ENCODE results near the gene PGBD5.

The PGBD5 gene

DNA sequence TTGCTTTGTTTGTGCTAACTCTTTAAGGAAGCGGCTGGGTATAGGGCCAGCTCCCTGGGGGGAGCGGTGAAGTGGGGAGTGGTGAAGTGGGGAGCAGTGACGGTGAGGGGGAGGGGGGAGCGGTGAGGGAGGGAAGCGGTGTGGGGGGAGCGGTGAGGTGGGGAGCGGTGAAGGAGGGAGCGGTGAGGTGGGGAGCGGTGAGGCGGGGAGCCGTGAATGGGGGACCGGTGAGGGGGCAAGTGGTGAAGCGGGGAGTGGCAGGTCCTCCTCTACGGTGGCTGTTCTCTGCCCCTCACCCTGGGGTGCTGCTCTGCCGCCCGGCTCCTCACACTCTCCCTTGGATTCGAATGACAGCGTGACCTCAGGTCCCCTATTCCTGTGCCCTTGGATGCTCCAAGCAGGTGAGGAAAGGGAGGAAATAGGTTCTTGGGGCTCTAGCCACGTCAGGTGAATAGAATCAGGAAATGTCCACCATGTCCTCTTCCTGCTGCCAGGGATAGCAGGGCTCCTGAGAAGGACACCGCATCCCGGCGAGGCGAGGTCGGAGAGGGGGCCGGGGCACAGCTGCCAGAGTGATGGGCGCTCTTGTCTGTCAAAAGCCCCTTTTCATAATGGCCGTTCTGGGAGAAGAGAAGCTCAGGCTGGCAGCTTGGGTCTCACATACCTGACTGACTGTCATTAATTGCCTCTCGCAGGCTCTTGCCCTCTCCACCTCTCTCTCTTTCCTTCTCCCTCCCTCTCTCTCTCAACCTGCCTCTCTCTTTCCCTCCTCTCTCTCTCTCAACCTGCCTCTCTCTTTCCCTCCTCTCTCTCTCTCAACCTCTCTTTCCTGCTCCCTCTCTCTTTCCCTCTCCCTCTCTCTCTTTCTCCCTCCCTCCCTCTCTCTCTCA is 134.2 kb downstream of the PGBD5 start:
- H3K27ac ChIP-seq, result no peak overlapping the region
- TF ChIP-seq, protein P1, sequence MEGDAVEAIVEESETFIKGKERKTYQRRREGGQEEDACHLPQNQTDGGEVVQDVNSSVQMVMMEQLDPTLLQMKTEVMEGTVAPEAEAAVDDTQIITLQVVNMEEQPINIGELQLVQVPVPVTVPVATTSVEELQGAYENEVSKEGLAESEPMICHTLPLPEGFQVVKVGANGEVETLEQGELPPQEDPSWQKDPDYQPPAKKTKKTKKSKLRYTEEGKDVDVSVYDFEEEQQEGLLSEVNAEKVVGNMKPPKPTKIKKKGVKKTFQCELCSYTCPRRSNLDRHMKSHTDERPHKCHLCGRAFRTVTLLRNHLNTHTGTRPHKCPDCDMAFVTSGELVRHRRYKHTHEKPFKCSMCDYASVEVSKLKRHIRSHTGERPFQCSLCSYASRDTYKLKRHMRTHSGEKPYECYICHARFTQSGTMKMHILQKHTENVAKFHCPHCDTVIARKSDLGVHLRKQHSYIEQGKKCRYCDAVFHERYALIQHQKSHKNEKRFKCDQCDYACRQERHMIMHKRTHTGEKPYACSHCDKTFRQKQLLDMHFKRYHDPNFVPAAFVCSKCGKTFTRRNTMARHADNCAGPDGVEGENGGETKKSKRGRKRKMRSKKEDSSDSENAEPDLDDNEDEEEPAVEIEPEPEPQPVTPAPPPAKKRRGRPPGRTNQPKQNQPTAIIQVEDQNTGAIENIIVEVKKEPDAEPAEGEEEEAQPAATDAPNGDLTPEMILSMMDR (IDR thresholded peaks at IDR 0.05), result no peak
- no peak for TF ChIP-seq ZFX (IDR thresholded peaks at IDR 0.05; ENCODE audit: borderline replicate concordance)

DNA sequence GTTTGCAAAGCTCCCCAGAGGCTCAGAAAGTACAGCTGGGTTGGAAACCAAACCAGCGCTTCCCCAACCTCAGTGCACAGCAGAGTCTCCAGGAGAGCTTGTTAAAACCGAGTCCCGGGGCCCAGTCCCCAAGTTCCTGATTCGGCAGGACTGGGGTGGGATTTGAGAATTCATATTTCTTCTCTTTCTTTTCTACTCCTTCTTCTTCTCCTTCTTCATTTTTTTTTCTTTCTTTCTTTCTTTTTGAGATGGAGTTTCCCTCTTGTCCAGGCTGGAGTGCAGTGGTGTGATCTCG is 136.8 kb downstream of the PGBD5 start:
- no peak for TF ChIP-seq ZFX (IDR thresholded peaks at IDR 0.05; ENCODE audit: borderline replicate concordance)
- TF ChIP-seq, protein P1 (IDR thresholded peaks at IDR 0.05), result no peak

DNA sequence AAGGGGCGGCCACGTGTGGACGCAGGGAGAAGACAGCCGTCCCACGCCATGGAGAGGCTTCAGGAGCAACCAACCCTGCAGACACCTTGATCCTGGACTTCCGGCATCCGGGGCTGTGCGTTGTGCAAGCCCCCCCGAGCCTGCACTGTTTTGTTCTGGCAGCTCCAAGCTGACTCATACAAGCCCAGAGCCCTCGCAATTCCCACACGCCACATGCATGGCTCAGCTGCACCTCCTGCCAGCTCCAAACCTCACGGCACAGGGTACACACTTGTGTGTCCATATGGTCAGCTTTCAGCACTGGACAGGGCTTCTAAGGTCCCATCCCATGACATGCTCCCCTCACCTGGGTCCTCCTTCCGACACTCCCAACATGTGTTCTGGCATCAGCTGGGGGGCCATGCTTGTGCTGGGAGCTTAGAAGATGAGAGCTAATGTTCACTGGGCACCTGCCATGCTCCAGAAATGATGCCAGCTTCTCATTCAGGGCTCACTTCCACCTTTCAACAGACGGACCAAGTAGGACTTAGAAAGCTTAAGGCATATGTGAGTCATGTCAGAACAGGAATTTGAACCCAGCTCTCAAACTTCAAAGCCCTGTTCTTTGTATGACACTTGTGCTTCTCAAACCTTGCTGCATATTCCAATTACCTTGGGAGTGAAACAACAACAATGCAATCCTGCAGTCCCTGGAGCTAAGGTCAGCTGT is 137.3 kb downstream of the PGBD5 start:
- no peak overlapping the region for H3K27ac ChIP-seq
- no peak for TF ChIP-seq ZFX (IDR thresholded peaks at IDR 0.05; ENCODE audit: borderline replicate concordance)
- TF ChIP-seq, protein P1 (IDR thresholded peaks at IDR 0.05), result no peak

More for the DNA sequence above, 136.8 kb downstream of the PGBD5 start:
- no peak overlapping the region for H3K27ac ChIP-seq

DNA sequence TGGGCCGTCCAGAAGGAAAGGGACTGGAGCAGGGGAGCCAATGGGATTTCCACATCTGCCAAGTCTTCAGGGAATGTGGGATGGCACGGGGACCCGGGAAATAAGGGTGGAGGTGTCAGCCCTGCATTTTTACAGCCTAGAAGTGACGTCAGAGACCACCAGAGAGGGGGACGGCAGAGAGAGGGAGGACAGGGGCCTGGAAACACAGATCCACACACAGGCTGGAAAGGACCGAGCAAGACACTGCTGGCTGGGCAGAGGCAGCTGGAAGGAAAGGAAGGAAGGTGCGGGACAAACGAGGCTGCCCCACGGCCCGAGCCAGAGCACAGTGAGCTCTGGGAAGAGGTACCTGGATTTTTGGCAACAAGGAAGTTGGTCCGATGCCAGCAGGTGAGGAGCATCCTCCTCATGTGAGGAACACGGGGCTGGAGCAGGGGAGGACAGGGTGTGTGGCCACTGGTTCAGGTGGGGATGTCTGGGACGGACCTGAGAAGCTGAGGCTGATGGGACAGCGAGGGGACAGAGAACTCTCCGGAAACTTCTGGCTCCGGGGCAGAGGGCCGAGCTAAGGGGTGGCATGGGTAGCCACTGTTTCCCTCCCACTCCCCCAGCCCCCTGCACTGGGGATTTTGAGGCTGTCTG is 138.3 kb downstream of the PGBD5 start:
- no peak overlapping the region for H3K27ac ChIP-seq
- no peak for TF ChIP-seq ZFX (IDR thresholded peaks at IDR 0.05; ENCODE audit: borderline replicate concordance)
- TF ChIP-seq, protein P1 (IDR thresholded peaks at IDR 0.05), result no peak

DNA sequence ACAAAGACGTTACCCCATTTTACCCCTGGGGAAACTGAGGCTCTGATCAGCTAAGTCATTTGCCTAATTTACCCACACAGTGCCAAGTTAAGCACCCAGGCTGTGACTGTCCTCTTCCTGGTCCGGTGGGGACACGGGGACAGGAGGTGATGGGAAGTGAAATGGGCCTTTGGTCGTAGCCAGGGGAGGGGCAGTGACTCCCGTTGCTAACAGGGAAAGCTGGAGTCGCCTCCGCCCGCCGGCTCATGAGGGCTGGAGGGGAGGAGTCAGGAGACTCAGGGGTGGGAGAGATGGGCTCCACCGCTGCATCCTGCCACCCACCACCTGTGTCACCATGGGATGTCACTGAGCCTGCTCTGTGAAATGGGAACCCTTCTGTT is 139.3 kb downstream of the PGBD5 start:
- no peak for TF ChIP-seq ZFX (IDR thresholded peaks at IDR 0.05; ENCODE audit: borderline replicate concordance)
- TF ChIP-seq, protein P1 (IDR thresholded peaks at IDR 0.05), result no peak
- no peak overlapping the region for H3K27ac ChIP-seq

DNA sequence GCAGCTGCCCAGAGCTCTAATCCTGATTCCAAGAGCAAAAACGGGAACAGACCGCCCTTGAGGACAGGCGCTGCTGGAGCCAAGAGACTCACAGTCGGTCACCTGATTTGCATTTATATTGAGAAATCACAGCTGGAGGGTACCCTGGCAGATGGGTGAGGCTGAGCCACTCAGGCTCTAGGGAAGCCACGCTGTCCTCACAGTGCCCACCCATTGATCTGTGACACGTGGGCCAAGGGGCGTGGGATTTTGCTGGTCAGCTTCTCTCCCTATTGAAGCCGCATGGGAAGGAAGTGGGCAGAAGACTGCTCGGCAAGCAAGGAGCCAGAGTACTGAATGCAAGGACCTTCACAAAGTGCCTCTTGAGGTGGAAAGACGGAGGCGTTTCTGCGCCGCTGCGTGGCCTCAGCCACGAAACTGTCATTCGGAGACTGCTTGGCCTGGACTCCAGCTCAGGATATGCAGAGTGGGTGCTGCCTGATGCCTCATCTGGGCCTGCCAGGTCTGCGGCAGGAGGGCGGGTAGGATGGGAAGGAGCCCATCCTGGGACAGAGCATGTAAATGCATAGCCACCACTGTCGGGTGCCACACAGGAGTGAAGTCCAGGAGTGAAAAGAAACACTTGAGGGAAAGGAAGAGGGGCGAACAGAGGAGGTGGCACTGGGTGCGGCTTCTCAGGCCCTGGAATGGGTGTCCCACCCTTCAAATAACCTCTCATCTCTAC is 139.8 kb downstream of the PGBD5 start:
- no peak for TF ChIP-seq ZFX (IDR thresholded peaks at IDR 0.05; ENCODE audit: borderline replicate concordance)
- TF ChIP-seq, protein P1 (IDR thresholded peaks at IDR 0.05), result no peak

More for the DNA sequence above, 139.8 kb downstream of the PGBD5 start:
- no peak overlapping the region for H3K27ac ChIP-seq

Measured in 22Rv1 (cell line).